Brain microvascular endothelial cell (primary cell): Measurements from ENCODE around the gene CCDC174.

ENCODE experiments used
- DNase-seq: peaks from one replicate; pipeline ENCODE4 v3.0.0-alpha.2; 2020
- H3K27ac ChIP-seq: fragments of 250-450 bp; sonication (Bioruptor Pico); 2 replicates; pipeline ENCODE4 v1.5.1; 2020; ENCODE audit warnings: mild to moderate bottlenecking, moderate library complexity
- H3K27me3 ChIP-seq: fragments of 250-450 bp; sonication (Bioruptor Pico); replicated peaks from 2 replicates; pipeline ENCODE4 v1.5.1; 2020; ENCODE audit warnings: mild to moderate bottlenecking
- H3K36me3 ChIP-seq: fragments of 250-450 bp; sonication (Bioruptor Pico); replicated peaks from 2 replicates; pipeline ENCODE4 v1.5.1; 2020; ENCODE audit warnings: mild to moderate bottlenecking
- H3K4me3 ChIP-seq: 2 replicates; pipeline ENCODE4 v1.5.1; 2011; ENCODE audit warnings: low read depth, mild to moderate bottlenecking, control low read depth, low read length, moderate library complexity
- CTCF ChIP-seq: IDR thresholded peaks from 2 replicates; pipeline ENCODE4 v1.5.1; 2011; ENCODE audit warnings: low read depth, mild to moderate bottlenecking, moderate library complexity, low read length, control low read depth, inconsistent platforms; ENCODE audit errors: missing control alignments
- in situ Hi-C: cut with HindIII; loops from 2 replicates; pipeline ENCODE4 v1.10.0; 2017; ENCODE audit warnings: low sequenced_read_pairs, low pct_ligation_motif_present

CCDC174 gene

GRCh38 chr3:14614862-14615261 lies 36.7 kb upstream of the CCDC174 start:
- Histone ChIP-seq H3K27me3 (peaks cover 6% of the 10 kb centered on the region), H3K27ac (no peak overlapping the region), H3K4me3 (no peak overlapping the region), H3K36me3 (no peaks in the 10 kb centered on the region)
- no peak for DNase-seq
- TF ChIP-seq CTCF, result no peak
- in situ Hi-C loops, result no loop called here

GRCh38 chr3:14616606-14617507 lies 34.7 kb upstream of the CCDC174 start:
- in situ Hi-C loops, result no loop called here
- no peak for TF ChIP-seq CTCF
- no peak overlapping the region for H3K27ac ChIP-seq
- peaks cover 4% of the 10 kb centered on the region for H3K27me3 ChIP-seq
- H3K4me3 ChIP-seq, result no peak overlapping the region
- H3K36me3 ChIP-seq, result no peaks in the 10 kb centered on the region
- DNase-seq, result no peak

GRCh38 chr3:14617508-14618023 lies 34.0 kb upstream of the CCDC174 start:
- Histone ChIP-seq H3K27me3 (peaks cover 2% of the 10 kb centered on the region), H3K27ac (no peak overlapping the region)
- DNase-seq, result no peak

GRCh38 chr3:14619605-14620004 lies 32.0 kb upstream of the CCDC174 start:
- no peaks in the 10 kb centered on the region for H3K27me3 ChIP-seq
- no peaks in the 10 kb centered on the region for H3K36me3 ChIP-seq
- no peak overlapping the region for H3K27ac ChIP-seq
- no peak for TF ChIP-seq CTCF
- in situ Hi-C loops, result no loop called here
- no peak for DNase-seq
- H3K4me3 ChIP-seq, result no peak overlapping the region

More at GRCh38 chr3:14617508-14618023, 34.0 kb upstream of the CCDC174 start:
- no peak for TF ChIP-seq CTCF
- no peaks in the 10 kb centered on the region for H3K36me3 ChIP-seq
- in situ Hi-C loops, result no loop called here
- no peak overlapping the region for H3K4me3 ChIP-seq

- no peaks in the 10 kb centered on the region for H3K36me3 ChIP-seq
- no peak overlapping the region for H3K4me3 ChIP-seq
- no peak for DNase-seq
- in situ Hi-C loops, result no loop called here
- no peak overlapping the region for H3K27ac ChIP-seq
- no peaks in the 10 kb centered on the region for H3K27me3 ChIP-seq
- TF ChIP-seq CTCF, result no peak
Observed at GRCh38 chr3:14620512-14620911, 31.1 kb upstream of the CCDC174 start.
